Thyroid gland (tissue), 4 donors: ENCODE measurements around the gene FRYL. TPM values are rescaled to one million over a fixed set of nuclear protein-coding genes. Genes with fewer than 3 reads are reported as not detected.

Experiments used
- DNase-seq, 2 donors: peaks; one replicate each; pipeline ENCODE4 v3.0.0-alpha.2; 2019
- H3K27ac ChIP-seq, 3 donors: fragments of 200-600 bp; sonication (generic); 1 replicate in 2 of 3; 2 replicates in 1 of 3; pipeline ENCODE4 v1.5.1; 2016 to 2019; ENCODE audit warnings: mild to moderate bottlenecking in 1 of 3, moderate library complexity in 1 of 3
- H3K27me3 ChIP-seq: fragments of 200-600 bp; sonication (generic); one replicate; pipeline ENCODE4 v1.5.1; 2019
- H3K36me3 ChIP-seq, 2 donors: fragments of 200-600 bp; sonication (generic); one replicate each; pipeline ENCODE4 v1.5.1; 2016 to 2019
- H3K4me1 ChIP-seq, 2 donors: fragments of 200-600 bp; sonication (generic); one replicate each; pipeline ENCODE4 v1.5.1; 2017 to 2019
- H3K4me3 ChIP-seq, 3 donors: fragments of 200-600 bp; sonication (generic); replicated peaks in 1 of 3; 1 replicate in 2 of 3; 2 replicates in 1 of 3; pipeline ENCODE4 v1.5.1; 2016; ENCODE audit warnings: mild to moderate bottlenecking in 1 of 3
- H3K9me3 ChIP-seq: fragments of 200-600 bp; sonication (generic); one replicate; pipeline ENCODE4 v1.5.1; 2017
- CTCF ChIP-seq, 6 experiments: fragments of 200-600 bp in 3 of 6; fragments of 450-650 bp in 3 of 6; sonication (generic) in 3 of 6; IDR thresholded peaks; one replicate each; pipeline ENCODE4 v1.5.1; 2016 to 2019; ENCODE audit warnings: antibody characterized with exemption in 6 of 6, mild to moderate bottlenecking in 2 of 6, inconsistent platforms in 1 of 6, moderate library complexity in 1 of 6
- POLR2A ChIP-seq, 2 donors: fragments of 450-650 bp; IDR thresholded peaks; one replicate each; pipeline ENCODE4 v1.6.1; 2017; ENCODE audit warnings: antibody characterized with exemption in 2 of 2, mild to moderate bottlenecking in 2 of 2, moderate library complexity in 1 of 2
- WGBS, 2 donors: methylation state at CpG; one replicate each; pipeline ENCODE4 v1.1.5; 2017; 5-methylcytosine and 5-hydroxymethylcytosine counted together
- intact Hi-C: fragments of 100-400 bp; cut with DNase I; formaldehyde crosslinking; loops from one replicate; pipeline ENCODE4 v1.15.1; 2023
- total RNA-seq, 4 donors: library from RNA; depleted of rRNA; stranded (reverse); fragments of >200 nt; gene quantifications; one replicate each; pipeline ENCODE4 v1.2.3, GENCODE V29; 2016

FRYL gene
- total RNA-seq, 4 donors from 2014 or later = 48.7 to 90.4 (median 67.8) TPM

DNA sequence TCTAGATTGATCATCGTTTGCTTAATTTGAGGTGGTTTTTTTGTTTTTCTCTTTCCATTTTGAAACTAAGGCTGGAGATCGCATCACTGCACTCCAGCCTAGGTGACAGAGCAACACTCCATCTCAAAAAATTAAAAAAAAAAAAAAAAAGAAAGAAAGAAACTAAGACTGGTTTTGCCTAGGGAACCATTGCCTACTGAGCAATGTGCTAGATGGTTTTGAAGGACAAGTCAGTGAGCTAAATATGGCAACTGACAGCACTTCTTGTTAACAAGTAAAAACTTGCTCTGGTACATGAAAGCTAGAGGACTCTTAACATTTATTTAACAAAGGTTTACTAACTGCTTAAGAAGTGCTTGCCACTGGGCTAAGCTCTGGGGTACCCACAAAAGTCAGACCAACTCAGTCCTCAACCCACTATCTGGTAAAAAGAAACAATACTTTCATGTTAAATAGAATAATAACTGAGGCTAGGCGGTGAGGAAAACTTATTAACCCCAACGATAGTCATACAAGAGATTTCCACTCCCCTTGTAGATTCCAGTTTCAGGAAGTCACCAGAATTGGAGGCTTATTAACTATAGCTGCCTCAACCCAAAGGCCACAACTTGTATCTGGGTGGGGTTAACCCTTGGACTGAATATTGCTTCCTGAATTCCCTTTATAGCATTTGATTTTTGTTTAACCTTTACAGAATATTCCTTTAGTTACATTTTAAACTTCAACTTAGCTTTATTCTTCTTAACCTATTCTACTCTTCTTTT, 111.6 kb downstream of the FRYL start:
- no peak for DNase-seq
- no peak for TF ChIP-seq CTCF (IDR thresholded peaks at IDR 0.05)
- no peak for TF ChIP-seq POLR2A (IDR thresholded peaks at IDR 0.05)
- Histone ChIP-seq H3K36me3 (no peaks in the 10 kb centered on the region), H3K27ac (no peak overlapping the region), H3K4me3 (no peak overlapping the region), H3K27me3 (no peaks in the 10 kb centered on the region), H3K4me1 (no peaks in the 10 kb centered on the region), H3K9me3 (no peaks in the 10 kb centered on the region)
- WGBS, 2 donors = 84 to 91% methylated on average over 4 of the region's 4 CpGs
- intact Hi-C loops = no loop called here

DNA sequence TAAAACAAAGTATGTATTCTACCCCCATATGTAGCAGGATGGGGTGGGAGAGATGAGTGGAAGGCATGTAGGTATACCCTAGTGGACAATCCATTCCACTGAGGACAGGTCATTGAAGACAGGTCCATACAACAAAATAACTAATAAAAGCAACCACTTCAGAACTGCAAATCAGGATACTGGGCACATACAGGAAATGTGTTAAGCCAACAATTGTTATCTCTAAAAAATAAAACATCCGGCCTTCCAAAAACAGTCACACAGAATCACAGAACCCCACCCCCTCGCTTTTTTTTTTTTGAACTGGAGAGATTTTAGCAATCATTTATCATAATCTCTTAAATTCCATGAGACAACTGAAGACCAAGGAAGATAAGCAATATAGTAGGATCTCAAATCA, 112.9 kb downstream of the FRYL start:
- Histone ChIP-seq H3K27ac (no peak overlapping the region), H3K4me3 (no peak overlapping the region), H3K36me3 (no peaks in the 10 kb centered on the region), H3K4me1 (no peaks in the 10 kb centered on the region), H3K27me3 (no peaks in the 10 kb centered on the region), H3K9me3 (no peaks in the 10 kb centered on the region)
- TF ChIP-seq POLR2A (IDR thresholded peaks at IDR 0.05) (no peak), CTCF (IDR thresholded peaks at IDR 0.05) (no peak)
- 71 to 84% methylated on average over 2 of the region's 2 CpGs for WGBS, 2 donors
- DNase-seq = no peak
- intact Hi-C loops = no loop called here

- TF ChIP-seq CTCF (IDR thresholded peaks at IDR 0.05) = no peak
- no peak for TF ChIP-seq POLR2A (IDR thresholded peaks at IDR 0.05)
- H3K27ac ChIP-seq = no peak overlapping the region
- H3K27me3 ChIP-seq = no peaks in the 10 kb centered on the region
- no peaks in the 10 kb centered on the region for H3K9me3 ChIP-seq
- H3K4me3 ChIP-seq = no peak overlapping the region
- H3K4me1 ChIP-seq = no peaks in the 10 kb centered on the region
- H3K36me3 ChIP-seq = no peaks in the 10 kb centered on the region
- intact Hi-C loops = no loop called here
- WGBS, 2 donors = 92 to 93% methylated on average over 4 of the region's 4 CpGs
- no peak for DNase-seq
These were observed 114.4 kb downstream of the FRYL start for GRCh38 chr4:48665555-48666186.

GRCh38 chr4:48664938-48665337, 115.1 kb downstream of the FRYL start:
- no peak for TF ChIP-seq CTCF (IDR thresholded peaks at IDR 0.05)
- no peak for TF ChIP-seq POLR2A (IDR thresholded peaks at IDR 0.05)
- Histone ChIP-seq H3K9me3 (no peaks in the 10 kb centered on the region), H3K27ac (no peak overlapping the region), H3K27me3 (no peaks in the 10 kb centered on the region), H3K4me1 (no peaks in the 10 kb centered on the region), H3K4me3 (no peak overlapping the region), H3K36me3 (no peaks in the 10 kb centered on the region)
- intact Hi-C loops = no loop called here
- no peak for DNase-seq

GRCh38 chr4:48661391-48661790, 118.7 kb downstream of the FRYL start:
- no peaks in the 10 kb centered on the region for H3K9me3 ChIP-seq
- 83 to 90% methylated on average over 1 of the region's 1 CpG for WGBS, 2 donors

More at GRCh38 chr4:48661391-48661790, 118.7 kb downstream of the FRYL start:
- H3K27ac ChIP-seq = no peak overlapping the region
- no peaks in the 10 kb centered on the region for H3K36me3 ChIP-seq
- no peak overlapping the region for H3K4me3 ChIP-seq
- H3K27me3 ChIP-seq = no peaks in the 10 kb centered on the region
- no peak for DNase-seq
- TF ChIP-seq POLR2A (IDR thresholded peaks at IDR 0.05) (no peak), CTCF (IDR thresholded peaks at IDR 0.05) (no peak)
- H3K4me1 ChIP-seq = no peaks in the 10 kb centered on the region
- intact Hi-C loops = no loop called here
